Mesenchymal stem cell (in vitro differentiated cells and primary cell): ENCODE data around the gene MTIF3.
A peak's percentile ranks its signal among the peaks of the same experiment; 100 is the strongest.

Experiments used
- DNase-seq: peaks from one replicate; pipeline ENCODE4 v3.0.0-alpha.2; 2013
- H2AFZ ChIP-seq: one replicate; pipeline ENCODE4 v1.6.1; 2013; ENCODE audit warnings: low read depth, mild to moderate bottlenecking, control low read depth, inconsistent platforms, low read length, moderate library complexity
- H2AK5ac ChIP-seq: 2 replicates; pipeline ENCODE4 v1.6.1; 2013; ENCODE audit warnings: low read length, moderate library complexity, mild to moderate bottlenecking, inconsistent platforms; ENCODE audit not compliant: severe bottlenecking
- H2BK120ac ChIP-seq: one replicate; pipeline ENCODE4 v1.6.1; 2013; ENCODE audit warnings: low read depth, mild to moderate bottlenecking, inconsistent platforms, low read length, moderate library complexity
- H2BK12ac ChIP-seq, 2 experiments: one replicate each; pipeline ENCODE4 v1.6.1; 2013; ENCODE audit warnings: inconsistent platforms in 2 of 2, low read length in 2 of 2, mild to moderate bottlenecking in 2 of 2, moderate library complexity in 2 of 2, control low read depth in 1 of 2
- H2BK15ac ChIP-seq: one replicate; pipeline ENCODE4 v1.6.1; 2013; ENCODE audit warnings: mild to moderate bottlenecking, low read depth, inconsistent platforms; ENCODE audit not compliant: poor library complexity, severe bottlenecking
- H2BK5ac ChIP-seq: 2 replicates; pipeline ENCODE4 v1.6.1; 2013; ENCODE audit warnings: low read depth, mild to moderate bottlenecking, low read length, control low read depth, inconsistent platforms; ENCODE audit not compliant: poor library complexity, severe bottlenecking
- H3K14ac ChIP-seq, 2 experiments: one replicate each; pipeline ENCODE4 v1.6.1; 2013; ENCODE audit warnings: inconsistent platforms in 2 of 2, low read length in 2 of 2, control low read depth in 1 of 2, mild to moderate bottlenecking in 1 of 2, moderate library complexity in 1 of 2
- H3K18ac ChIP-seq, 2 experiments: one replicate each; pipeline ENCODE4 v1.6.1; 2013; ENCODE audit warnings: inconsistent platforms in 2 of 2, low read length in 2 of 2, control low read depth in 1 of 2, low read depth in 1 of 2, mild to moderate bottlenecking in 1 of 2
- H3K23ac ChIP-seq, 2 experiments: one replicate each; pipeline ENCODE4 v1.6.1; 2013; ENCODE audit warnings: inconsistent platforms in 2 of 2, low read length in 2 of 2, mild to moderate bottlenecking in 2 of 2, moderate library complexity in 2 of 2, control low read depth in 1 of 2
- H3K27ac ChIP-seq: 2 replicates; pipeline ENCODE4 v1.5.1; 2013; ENCODE audit warnings: mild to moderate bottlenecking, moderate library complexity, low read length, control low read depth, inconsistent platforms; ENCODE audit not compliant: poor library complexity, severe bottlenecking
- H3K27me3 ChIP-seq, 2 experiments: 2 replicates each; pipeline versions ENCODE4 v1.6.1 to v1.7.0; 2013; ENCODE audit warnings: low read length in 2 of 2, mild to moderate bottlenecking in 2 of 2, moderate library complexity in 2 of 2, control low read depth in 1 of 2, inconsistent platforms in 1 of 2; ENCODE audit not compliant: control insufficient read depth in 1 of 2, insufficient read depth in 1 of 2
- H3K36me3 ChIP-seq, 2 experiments: 2 replicates each; pipeline versions ENCODE4 v1.6.1 to v1.7.0; 2013; ENCODE audit warnings: low read length in 2 of 2, control low read depth in 1 of 2, inconsistent platforms in 1 of 2, low read depth in 1 of 2, mild to moderate bottlenecking in 1 of 2; ENCODE audit not compliant: insufficient read depth in 2 of 2, control insufficient read depth in 1 of 2
- H3K4ac ChIP-seq, 2 experiments: one replicate each; pipeline ENCODE4 v1.6.1; 2013; ENCODE audit warnings: inconsistent platforms in 2 of 2, low read length in 2 of 2, mild to moderate bottlenecking in 2 of 2, moderate library complexity in 2 of 2, control low read depth in 1 of 2, low read depth in 1 of 2
- H3K4me1 ChIP-seq: 2 replicates; pipeline ENCODE4 v1.6.1; 2013; ENCODE audit warnings: low read depth, low read length, control low read depth; ENCODE audit not compliant: control insufficient read depth, insufficient read depth
- H3K4me2 ChIP-seq: 2 replicates; pipeline ENCODE4 v1.6.1; 2013; ENCODE audit warnings: low read length, mild to moderate bottlenecking, inconsistent platforms; ENCODE audit not compliant: poor library complexity, severe bottlenecking
- H3K4me3 ChIP-seq, 2 experiments: 2 replicates each; pipeline versions ENCODE4 v1.5.1 to v1.7.0; 2013; ENCODE audit warnings: low read length in 2 of 2, mild to moderate bottlenecking in 2 of 2, control low read depth in 1 of 2, low read depth in 1 of 2; ENCODE audit not compliant: insufficient read depth in 1 of 2
- H3K79me1 ChIP-seq: replicated peaks from 2 replicates; pipeline ENCODE4 v1.6.1; 2013; ENCODE audit warnings: mild to moderate bottlenecking, control low read depth, low read length, inconsistent platforms; ENCODE audit not compliant: poor library complexity, severe bottlenecking
- H3K9ac ChIP-seq: 2 replicates; pipeline ENCODE4 v1.7.0; 2013; ENCODE audit warnings: mild to moderate bottlenecking, low read length, moderate library complexity
- H3K9me3 ChIP-seq: 2 replicates; pipeline ENCODE4 v1.7.0; 2013; ENCODE audit warnings: mild to moderate bottlenecking, low read length; ENCODE audit not compliant: control insufficient read depth
- H4K8ac ChIP-seq: one replicate; pipeline ENCODE4 v1.6.1; 2013; ENCODE audit warnings: inconsistent platforms, mild to moderate bottlenecking, low read length, moderate library complexity
- H4K91ac ChIP-seq: one replicate; pipeline ENCODE4 v1.6.1; 2013; ENCODE audit warnings: mild to moderate bottlenecking, low read length, inconsistent platforms
- WGBS: methylation state at CpG from one replicate; pipeline ENCODE4 v1.1.7; 2013; ENCODE audit warnings: mixed read lengths; 5-methylcytosine and 5-hydroxymethylcytosine counted together

MTIF3 gene

DNA sequence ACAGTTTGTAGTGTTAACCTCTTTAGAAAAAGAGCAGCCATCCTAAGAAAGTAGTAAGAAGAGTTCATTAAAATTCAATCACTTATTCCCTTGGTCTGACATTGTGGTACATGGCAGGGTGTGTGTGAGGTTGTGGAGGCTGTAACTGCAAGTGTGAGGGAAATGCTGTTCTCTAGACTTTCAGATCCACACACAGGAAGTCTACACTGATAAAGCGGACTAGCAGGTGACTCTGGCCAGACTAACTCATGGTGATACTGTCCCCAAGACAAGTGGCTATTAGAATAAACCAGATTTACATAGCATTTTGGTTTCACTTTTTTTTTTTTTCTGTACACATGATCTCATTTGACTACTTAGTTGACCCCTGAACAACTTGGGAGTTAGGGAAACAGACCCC lies 10.0 kb downstream of the MTIF3 start:
- peaks cover 11 to 73% of the 10 kb centered on the region in 2 experiments for H3K36me3 ChIP-seq
- H4K91ac ChIP-seq = no peak overlapping the region
- 80% methylated on average over 1 of the region's 1 CpG for WGBS

DNA sequence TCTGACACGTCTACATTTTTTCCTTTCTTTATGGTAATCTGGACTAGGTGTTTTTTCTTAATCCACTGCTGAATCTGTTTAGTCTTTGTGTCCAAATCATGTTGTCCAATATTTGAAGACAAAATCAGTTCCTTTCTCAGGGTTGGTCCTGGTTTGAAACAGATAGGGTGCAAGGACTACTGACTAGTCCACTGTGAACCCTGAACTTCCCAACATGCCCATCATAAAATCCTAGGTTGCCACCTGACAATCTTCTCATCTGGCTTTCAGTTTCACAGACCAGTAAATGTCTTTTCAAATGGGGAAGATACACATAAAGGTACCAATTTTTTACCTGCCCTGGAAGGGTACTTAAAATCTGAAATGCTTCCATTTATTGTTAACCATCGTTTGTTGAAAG lies 13.2 kb downstream of the MTIF3 start:
- Histone ChIP-seq H3K36me3 (peaks cover 20 to 87% of the 10 kb centered on the region in 2 experiments), H3K9ac (no peak overlapping the region), H3K27ac (no peak overlapping the region), H3K4me1 (peaks cover under 1% of the 10 kb centered on the region), H3K79me1 (peaks cover 23% of the 10 kb centered on the region), H3K14ac (no peak overlapping the region), H4K91ac (no peak overlapping the region), H2BK15ac (no peak overlapping the region), H2AFZ (no peak overlapping the region), H3K27me3 (no peaks in the 10 kb centered on the region), H3K9me3 (no peaks in the 10 kb centered on the region), H2BK12ac (no peak overlapping the region), H3K18ac (no peak overlapping the region), H2AK5ac (no peak overlapping the region), H3K23ac (no peak overlapping the region), H3K4me2 (no peak overlapping the region), H4K8ac (no peak overlapping the region), H2BK5ac (no peak overlapping the region), H3K4me3 (no peak overlapping the region), H3K4ac (no peak overlapping the region), H2BK120ac (no peak overlapping the region)
- 100% methylated on average over 1 of the region's 2 CpGs for WGBS
- DNase-seq = no peak

More for the DNA sequence above, 10.0 kb downstream of the MTIF3 start:
- Histone ChIP-seq H3K9me3 (no peaks in the 10 kb centered on the region), H3K4ac (no peak overlapping the region), H3K4me1 (no peaks in the 10 kb centered on the region), H3K4me2 (no peak overlapping the region), H2BK15ac (no peak overlapping the region), H3K23ac (no peak overlapping the region), H2BK12ac (no peak overlapping the region), H3K14ac (no peak overlapping the region), H2BK120ac (no peak overlapping the region), H3K27ac (no peak overlapping the region), H2AK5ac (no peak overlapping the region), H3K9ac (no peak overlapping the region), H3K27me3 (no peaks in the 10 kb centered on the region), H3K18ac (no peak overlapping the region), H3K79me1 (peaks cover 16% of the 10 kb centered on the region), H4K8ac (no peak overlapping the region), H3K4me3 (no peak overlapping the region), H2AFZ (no peak overlapping the region), H2BK5ac (no peak overlapping the region)
- DNase-seq = no peak

DNA sequence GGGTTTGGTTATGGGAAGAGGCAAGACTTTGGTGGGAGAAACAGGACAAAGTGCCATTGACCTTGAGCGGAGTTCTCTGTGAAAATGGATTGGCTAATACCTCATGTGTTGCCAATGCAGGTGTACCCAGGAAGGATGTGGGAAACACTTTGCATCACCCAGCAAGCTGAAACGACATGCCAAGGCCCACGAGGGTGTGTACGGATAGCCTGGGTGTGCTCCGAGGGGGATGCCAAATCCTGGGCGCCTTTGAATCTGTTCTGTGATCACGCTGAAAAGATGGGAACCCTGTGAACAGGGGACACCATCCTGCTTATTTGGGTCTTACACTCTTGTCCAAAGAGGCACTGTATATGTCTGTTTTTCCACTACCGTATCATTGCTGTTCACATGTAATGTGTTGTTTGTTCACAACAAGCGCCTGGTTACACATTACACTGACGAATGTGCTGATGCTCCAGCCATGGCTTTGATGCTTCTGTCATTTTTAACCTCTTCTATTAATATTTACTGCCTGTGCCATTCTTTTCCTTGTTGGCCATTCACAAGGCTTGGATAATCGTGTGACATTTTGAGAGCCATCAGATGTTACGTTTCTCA lies 17.7 kb downstream of the MTIF3 start:
- no peak overlapping the region for H2AK5ac ChIP-seq
- H3K79me1 ChIP-seq = peaks cover 32% of the 10 kb centered on the region
- H2AFZ ChIP-seq = no peak overlapping the region
- no peak overlapping the region for H3K18ac ChIP-seq
- H4K91ac ChIP-seq = no peak overlapping the region
- H2BK12ac ChIP-seq = no peak overlapping the region
- H3K4ac ChIP-seq = no peak overlapping the region
- no peak overlapping the region for H3K14ac ChIP-seq
- H3K23ac ChIP-seq = no peak overlapping the region
- H3K36me3 ChIP-seq = peaks cover 33 to 96% of the 10 kb centered on the region in 2 experiments
- H2BK120ac ChIP-seq = no peak overlapping the region
- DNase-seq = no peak
- peaks cover 2% of the 10 kb centered on the region for H3K4me1 ChIP-seq
- 97% methylated on average over 10 of the region's 12 CpGs for WGBS
- no peak overlapping the region for H2BK15ac ChIP-seq
- no peak overlapping the region for H3K4me2 ChIP-seq
- no peak overlapping the region for H3K4me3 ChIP-seq
- H3K27ac ChIP-seq = no peak overlapping the region
- H3K27me3 ChIP-seq = no peaks in the 10 kb centered on the region
- H3K9ac ChIP-seq = no peak overlapping the region
- no peak overlapping the region for H4K8ac ChIP-seq
- no peak overlapping the region for H2BK5ac ChIP-seq
- no peaks in the 10 kb centered on the region for H3K9me3 ChIP-seq

DNA sequence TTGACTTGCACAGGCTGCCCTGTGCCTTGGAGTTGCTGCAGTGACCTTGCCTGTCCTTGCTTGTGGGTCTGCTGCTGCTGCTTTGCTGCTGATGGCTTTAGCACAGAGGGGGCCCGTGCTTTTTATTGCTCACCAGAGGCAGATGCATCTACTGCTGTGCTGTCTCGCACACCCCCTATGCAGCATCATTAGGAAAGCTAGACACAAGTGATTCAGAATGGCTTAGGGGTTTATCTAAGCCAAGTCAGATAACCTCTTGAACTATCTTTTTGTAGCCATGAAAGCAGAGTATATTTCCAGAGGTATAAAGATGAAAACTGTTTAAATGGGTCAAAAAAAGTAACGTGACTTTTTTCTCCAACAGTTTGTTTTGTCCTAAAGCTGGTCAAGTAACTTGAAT lies 18.2 kb downstream of the MTIF3 start:
- Histone ChIP-seq H3K9me3 (no peaks in the 10 kb centered on the region), H2BK12ac (no peak overlapping the region), H3K14ac (no peak overlapping the region), H3K79me1 (peaks cover 30% of the 10 kb centered on the region), H3K4ac (no peak overlapping the region), H3K23ac (peak overlapping the region in 1 of 2 experiments; percentile 46), H3K4me3 (no peak overlapping the region), H2BK120ac (no peak overlapping the region), H2AFZ (no peak overlapping the region), H3K27me3 (no peaks in the 10 kb centered on the region), H3K36me3 (peaks cover 34 to 96% of the 10 kb centered on the region in 2 experiments), H3K27ac (no peak overlapping the region), H4K91ac (no peak overlapping the region), H3K18ac (no peak overlapping the region), H2BK5ac (no peak overlapping the region), H3K4me1 (peaks cover 2% of the 10 kb centered on the region), H4K8ac (no peak overlapping the region), H3K4me2 (no peak overlapping the region), H3K9ac (no peak overlapping the region), H2AK5ac (no peak overlapping the region), H2BK15ac (no peak overlapping the region)
- 83% methylated on average over 3 of the region's 3 CpGs for WGBS
- no peak for DNase-seq
